Thyroid gland (tissue), 4 donors: ENCODE results near the gene VPS39.

Experiments
- POLR2A ChIP-seq, 2 donors: fragments of 450-650 bp; IDR thresholded peaks; one replicate each; pipeline ENCODE4 v1.6.1; 2017; ENCODE audit warnings: antibody characterized with exemption in 2 of 2, mild to moderate bottlenecking in 2 of 2, moderate library complexity in 1 of 2
- TF ChIP-seq, protein P1 (sequence below), 6 experiments: fragments of 200-600 bp in 3 of 6; fragments of 450-650 bp in 3 of 6; sonication (generic) in 3 of 6; IDR thresholded peaks; one replicate each; pipeline ENCODE4 v1.5.1; 2016 to 2019; ENCODE audit warnings: antibody characterized with exemption in 6 of 6, mild to moderate bottlenecking in 2 of 6, inconsistent platforms in 1 of 6, moderate library complexity in 1 of 6

- TF ChIP-seq POLR2A (IDR thresholded peaks at IDR 0.05): no peak
- TF ChIP-seq, protein P1, sequence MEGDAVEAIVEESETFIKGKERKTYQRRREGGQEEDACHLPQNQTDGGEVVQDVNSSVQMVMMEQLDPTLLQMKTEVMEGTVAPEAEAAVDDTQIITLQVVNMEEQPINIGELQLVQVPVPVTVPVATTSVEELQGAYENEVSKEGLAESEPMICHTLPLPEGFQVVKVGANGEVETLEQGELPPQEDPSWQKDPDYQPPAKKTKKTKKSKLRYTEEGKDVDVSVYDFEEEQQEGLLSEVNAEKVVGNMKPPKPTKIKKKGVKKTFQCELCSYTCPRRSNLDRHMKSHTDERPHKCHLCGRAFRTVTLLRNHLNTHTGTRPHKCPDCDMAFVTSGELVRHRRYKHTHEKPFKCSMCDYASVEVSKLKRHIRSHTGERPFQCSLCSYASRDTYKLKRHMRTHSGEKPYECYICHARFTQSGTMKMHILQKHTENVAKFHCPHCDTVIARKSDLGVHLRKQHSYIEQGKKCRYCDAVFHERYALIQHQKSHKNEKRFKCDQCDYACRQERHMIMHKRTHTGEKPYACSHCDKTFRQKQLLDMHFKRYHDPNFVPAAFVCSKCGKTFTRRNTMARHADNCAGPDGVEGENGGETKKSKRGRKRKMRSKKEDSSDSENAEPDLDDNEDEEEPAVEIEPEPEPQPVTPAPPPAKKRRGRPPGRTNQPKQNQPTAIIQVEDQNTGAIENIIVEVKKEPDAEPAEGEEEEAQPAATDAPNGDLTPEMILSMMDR (IDR thresholded peaks at IDR 0.05): no peak
Observed at GRCh38 chr15:42253300-42253699, 45.2 kb upstream of the VPS39 start.
